Stimulated activated CD4-positive, alpha-beta T cell treated with anti-CD3 and anti-CD28 coated beads, TNF-alpha, amount 100 ng/mL, for 1 hour (primary cell): ENCODE data around the gene ARHGEF19.
"Not testable (repeated sequence)": the region's sequence is repeated elsewhere in the genome, so short reads cannot be mapped to it uniquely, and the experiment has no call there.

Source experiments
- DNase-seq, 3 donors: peaks; one replicate each; pipeline ENCODE4 v3.0.0-alpha.2; 2020; ENCODE audit warnings: low read depth in 3 of 3, low spot score in 1 of 3

ARHGEF19 gene

GRCh38 chr1:16168144-16168495 is 44.3 kb downstream of the ARHGEF19 start:
- DNase-seq = not testable (repeated sequence)

- DNase-seq = peak; percentile 15 to 59 (median 39)
Measured at GRCh38 chr1:16167331-16168143, 44.9 kb downstream of the ARHGEF19 start.

- no peak for DNase-seq
Measured at GRCh38 chr1:16166117-16166516, 46.3 kb downstream of the ARHGEF19 start.

DNA sequence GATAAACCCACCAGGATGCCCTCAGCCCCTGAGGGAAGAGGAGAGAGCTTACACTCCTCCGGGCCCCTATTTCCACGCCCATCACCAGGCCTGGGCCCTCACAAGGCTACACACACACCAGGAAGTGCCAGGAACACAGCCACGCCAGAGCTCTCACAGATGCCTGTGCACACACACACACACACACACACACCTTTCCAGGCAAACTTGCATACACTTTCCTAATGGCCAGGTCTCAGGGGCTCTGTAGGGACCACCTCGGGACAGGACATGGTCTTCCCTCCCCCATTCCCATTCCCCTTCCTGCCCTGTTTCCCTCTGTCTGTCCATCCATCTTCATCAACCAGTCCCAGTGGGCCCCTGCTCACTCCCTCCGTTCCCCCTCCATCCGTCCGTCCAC is 46.9 kb downstream of the ARHGEF19 start:
- DNase-seq = no peak

DNA sequence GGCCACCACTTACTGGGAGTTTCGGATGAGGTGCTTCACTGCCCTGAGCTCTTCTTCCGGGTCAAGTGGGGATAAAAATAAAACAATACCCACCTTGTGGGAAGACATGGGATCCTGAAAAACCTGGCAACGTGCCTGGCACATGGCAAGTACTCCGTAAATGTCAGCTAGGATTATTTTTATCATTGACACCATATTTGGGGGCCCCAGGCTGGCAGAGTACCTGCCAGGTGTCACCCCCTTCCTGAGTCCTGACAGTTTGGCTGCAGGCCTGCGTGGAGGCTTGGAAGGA is 47.4 kb downstream of the ARHGEF19 start:
- DNase-seq = no peak

DNA sequence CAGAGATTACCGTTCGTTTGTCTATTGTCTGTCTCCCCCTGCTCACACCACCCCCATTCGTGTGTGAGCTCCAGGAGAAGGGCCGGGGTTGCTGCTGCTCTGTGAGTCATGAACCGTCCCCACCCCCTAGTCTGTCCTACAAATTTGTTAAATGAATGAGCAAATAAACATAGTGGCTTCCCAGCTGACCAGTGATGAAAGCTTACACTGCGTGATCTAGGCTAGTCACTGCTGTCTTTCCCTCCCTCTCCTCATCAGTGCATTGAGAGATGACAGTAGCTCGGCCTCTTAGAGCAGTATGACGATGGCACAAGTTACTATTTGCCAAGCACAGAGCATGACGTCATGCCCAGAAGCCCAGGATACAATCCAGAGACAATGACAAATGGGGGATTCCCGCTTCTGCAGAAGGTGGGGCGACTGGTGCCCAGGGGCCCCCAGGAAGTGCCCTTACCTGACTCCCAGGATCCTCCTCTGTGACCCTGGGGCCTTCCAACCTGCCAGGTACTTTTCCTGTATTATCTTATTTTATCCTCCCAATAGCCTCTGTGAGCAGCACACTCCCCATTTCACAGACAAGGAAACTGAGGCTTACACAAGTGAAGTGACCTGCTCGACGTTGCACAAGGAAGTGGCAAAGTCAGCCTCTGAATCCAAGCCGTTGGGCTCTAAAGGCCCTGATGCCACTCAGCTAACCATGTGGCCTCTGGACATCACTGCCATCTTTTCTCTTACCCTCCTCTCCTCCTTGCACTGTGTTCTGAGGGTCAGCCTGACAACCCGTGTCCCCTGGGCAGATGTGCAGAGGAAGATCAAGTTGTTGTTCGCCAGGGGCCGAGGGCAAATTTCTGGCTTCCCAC is 48.0 kb downstream of the ARHGEF19 start:
- no peak for DNase-seq

DNA sequence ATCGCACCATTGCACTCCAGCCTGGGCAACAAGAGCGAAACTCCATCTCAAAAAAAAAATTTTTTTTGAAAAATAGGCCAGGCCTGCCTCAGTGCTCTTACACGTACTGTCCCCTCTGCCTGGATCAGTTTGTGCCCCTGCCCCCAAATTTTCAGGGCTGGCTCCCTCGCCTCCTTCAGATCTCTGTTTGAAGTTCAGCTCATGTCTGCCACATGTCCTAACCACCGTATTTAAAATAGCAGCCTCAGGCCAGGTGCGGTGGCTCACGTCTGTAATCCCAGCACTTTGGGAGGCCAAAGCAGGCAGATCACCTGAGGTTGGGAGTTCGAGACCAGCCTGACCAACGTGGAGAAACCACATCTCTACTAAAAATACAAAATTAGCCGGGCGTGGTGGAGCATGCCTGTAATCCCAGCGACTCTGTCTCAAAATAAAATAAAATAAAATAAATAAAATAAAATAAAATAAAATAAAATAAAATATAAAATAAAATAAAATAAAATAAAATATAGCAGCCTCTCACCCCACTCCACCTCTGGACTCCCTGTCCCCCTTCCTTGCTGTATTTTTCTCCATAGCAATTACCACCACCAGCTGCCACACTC is 48.7 kb downstream of the ARHGEF19 start:
- DNase-seq = not testable (repeated sequence)

GRCh38 chr1:16162163-16162822 is 50.2 kb downstream of the ARHGEF19 start:
- peak in 2 of 3 donors; percentile 29 to 30 for DNase-seq

DNA sequence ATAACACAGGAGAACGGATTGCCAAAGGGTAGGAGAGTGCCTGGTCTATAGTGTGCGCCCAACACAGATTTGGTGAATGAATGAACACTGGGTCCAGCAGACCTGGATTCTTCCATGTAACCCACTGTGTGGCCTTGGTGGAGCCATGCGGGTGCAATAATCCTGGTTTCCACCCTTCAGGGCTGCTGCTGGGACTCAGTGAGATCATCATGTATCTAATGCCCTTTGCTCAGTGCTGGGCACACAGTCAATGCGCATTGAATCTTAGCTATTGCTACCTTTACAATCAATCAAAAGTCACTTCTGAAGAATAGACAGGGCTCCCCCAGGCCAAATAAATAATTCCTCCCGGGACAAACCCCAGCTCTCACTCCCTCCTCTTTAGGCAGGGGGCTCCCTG is 50.7 kb downstream of the ARHGEF19 start:
- no peak for DNase-seq

DNA sequence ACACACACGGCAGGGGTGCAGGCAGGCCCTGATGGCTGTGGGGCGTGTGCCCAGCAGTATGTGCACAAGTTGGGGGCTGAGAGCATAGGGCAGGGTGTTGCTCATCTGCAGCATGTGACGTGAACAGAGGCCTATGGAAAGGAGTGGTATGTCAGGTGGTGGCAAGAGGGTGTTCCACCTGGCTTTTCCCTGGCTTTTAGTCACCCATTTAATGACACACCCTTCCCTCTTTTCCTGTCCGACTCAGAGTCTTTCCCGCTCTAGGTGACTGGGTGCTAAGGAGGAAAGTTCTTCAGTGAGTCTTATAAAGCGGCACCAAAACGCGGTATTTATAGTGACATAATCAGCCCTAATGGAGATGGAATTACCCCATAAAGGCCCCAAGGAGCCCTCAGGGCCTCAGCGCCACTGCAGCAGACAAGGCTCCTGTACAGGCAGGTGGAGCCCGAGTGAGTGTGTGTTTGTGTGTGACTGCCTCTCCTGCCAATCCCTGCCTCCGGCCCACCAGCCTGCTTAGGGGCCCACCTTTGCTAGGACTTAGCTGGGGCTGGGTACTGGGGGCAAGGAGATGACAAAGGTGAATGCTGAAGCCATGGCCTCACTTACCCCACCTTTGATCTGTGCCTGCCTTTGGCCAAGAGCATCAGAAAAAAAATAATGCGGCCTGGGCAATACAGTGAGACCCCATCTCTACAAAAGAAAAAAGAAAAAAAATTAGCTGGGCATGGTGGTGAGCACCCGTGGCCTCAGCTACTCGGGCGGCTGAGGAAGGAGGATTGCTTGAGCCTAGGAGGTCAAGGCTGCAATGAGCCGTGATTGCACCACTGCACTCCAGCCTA is 53.2 kb downstream of the ARHGEF19 start:
- no peak for DNase-seq

DNA sequence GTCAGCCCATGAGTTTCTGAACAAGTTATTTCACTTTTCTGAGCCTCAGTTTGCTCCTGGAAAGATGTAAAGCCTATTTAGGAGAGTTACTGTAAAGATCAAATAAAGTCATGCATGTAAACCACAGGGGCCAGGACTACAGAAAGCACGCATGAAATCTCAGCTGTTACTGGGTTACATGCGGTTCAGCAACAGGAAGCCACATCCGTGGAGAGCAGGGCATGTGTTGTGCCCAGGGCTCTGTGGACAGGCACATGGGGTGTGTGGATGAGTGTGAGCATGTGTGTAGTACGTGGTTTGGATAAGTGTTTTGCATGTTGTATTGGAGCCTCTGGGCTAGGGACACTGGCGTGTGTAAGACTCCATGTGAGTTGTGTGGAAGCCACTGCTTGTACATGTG is 54.4 kb downstream of the ARHGEF19 start:
- no peak for DNase-seq

- no peak for DNase-seq
Measured at GRCh38 chr1:16156848-16157495, 55.5 kb downstream of the ARHGEF19 start.

GRCh38 chr1:16155537-16156410 is 56.7 kb downstream of the ARHGEF19 start, which contains the start of gene EPHA2:
TSS of gene EPHA2 (minus strand) at chr1:16156069. CDS start at chr1:16155932, 137 bp downstream.
- no peak for DNase-seq

GRCh38 chr1:16153999-16154673 is 58.3 kb downstream of the ARHGEF19 start:
- no peak for DNase-seq

DNA sequence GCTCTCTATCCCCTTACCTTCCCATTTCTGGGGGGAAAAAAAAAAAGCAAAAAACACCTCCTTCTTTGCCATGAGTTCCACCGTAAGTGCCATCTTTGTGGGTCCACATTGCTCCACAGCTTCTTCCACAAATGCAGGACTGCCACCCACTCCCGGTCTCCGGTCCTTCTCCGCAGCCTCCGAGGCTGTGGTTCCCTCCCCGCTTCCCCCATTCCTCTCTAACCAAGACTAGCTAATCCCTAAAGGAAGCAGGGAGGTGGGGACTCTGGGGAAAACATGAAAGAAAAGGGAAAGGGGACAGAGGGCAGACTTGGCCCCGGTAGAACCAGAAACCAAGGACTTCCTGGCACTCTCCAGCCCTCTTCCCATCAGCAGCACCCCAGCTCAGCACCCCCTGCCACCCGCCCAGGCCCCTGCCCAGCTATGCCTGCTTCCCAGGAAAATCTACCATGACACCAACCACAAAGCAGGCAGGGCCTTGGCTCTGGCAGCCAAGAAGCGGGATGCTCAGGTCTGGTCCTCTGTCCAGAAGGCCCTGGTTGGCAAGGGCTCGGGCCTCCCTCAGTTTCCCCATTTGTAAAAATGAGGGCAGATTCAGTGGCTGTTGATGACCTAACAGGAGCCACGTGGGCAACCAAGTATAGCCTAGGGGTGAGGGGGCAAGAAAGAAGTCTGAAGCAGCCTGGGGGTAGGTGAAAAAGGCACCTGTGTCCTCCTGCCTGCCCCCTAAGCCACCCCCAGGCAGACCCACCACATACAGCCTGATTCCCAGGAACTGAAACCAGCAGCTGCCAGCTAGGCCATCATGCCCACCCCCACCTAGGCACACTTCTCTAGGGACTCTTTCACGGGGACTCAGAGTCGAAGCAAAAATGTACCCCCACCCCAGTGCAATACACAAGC is 59.1 kb downstream of the ARHGEF19 start:
- DNase-seq = no peak

- no peak for DNase-seq
Measured at GRCh38 chr1:16152481-16153087, 59.9 kb downstream of the ARHGEF19 start.

DNA sequence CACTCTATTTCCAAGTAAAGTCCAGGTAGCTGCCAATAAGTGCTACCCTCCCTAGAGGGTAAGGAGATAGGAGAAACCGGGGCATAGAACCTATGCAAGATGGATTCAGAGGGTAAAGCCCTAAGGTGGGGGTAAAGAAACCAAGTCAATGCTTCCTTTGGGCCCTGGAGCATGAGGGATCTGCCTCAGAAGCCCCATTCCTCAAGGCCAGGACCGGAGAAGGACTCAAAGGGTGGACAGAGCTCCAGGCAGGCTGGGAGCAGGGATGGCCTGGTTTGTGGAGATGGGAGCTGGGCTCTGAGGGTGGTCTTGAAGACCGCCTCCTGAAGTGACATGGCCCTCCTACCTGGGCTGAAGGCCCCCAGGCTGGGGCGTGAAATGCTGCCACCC is 60.5 kb downstream of the ARHGEF19 start:
- DNase-seq = no peak
